K562 (cell line): ENCODE results near the gene PRUNE1. TPM values are rescaled to one million over a fixed set of nuclear protein-coding genes. Genes with fewer than 3 reads are reported as not detected.
A peak's percentile ranks its signal among the peaks of the same experiment; 100 is the strongest.

Experiments used
- BRD9 ChIP-seq: fragments of 450-650 bp; IDR thresholded peaks from 2 replicates; pipeline ENCODE4 v1.6.1; 2018; ENCODE audit warnings: low read depth; ENCODE audit not compliant: partially characterized antibody
- CXXC5 ChIP-seq: fragments of 250-450 bp; sonication (Bioruptor Pico); IDR thresholded peaks from 2 replicates; pipeline ENCODE4 v1.8.0; 2022; ENCODE audit warnings: inconsistent platforms, mild to moderate bottlenecking, moderate library complexity
- GATAD2A ChIP-seq: fragments of 450-650 bp; IDR thresholded peaks from 2 replicates; pipeline ENCODE4 v1.6.1; 2017
- HDGF ChIP-seq: fragments of 450-650 bp; IDR thresholded peaks from 2 replicates; pipeline ENCODE4 v1.6.1; 2016
- HOXB6 ChIP-seq: fragments of 250-450 bp; sonication (Bioruptor Pico); IDR thresholded peaks from 2 replicates; pipeline ENCODE4 v1.5.1; 2022; ENCODE audit warnings: mild to moderate bottlenecking, borderline replicate concordance
- KAT2B ChIP-seq: IDR thresholded peaks from one replicate; pipeline ENCODE4 v1.6.1; 2012; ENCODE audit warnings: low read depth, mild to moderate bottlenecking, control low read depth, inconsistent platforms, low read length, moderate library complexity
- NCOA6 ChIP-seq: fragments of 450-650 bp; IDR thresholded peaks from 2 replicates; pipeline ENCODE4 v1.6.1; 2017; ENCODE audit warnings: mild to moderate bottlenecking
- NR2C1 ChIP-seq, 2 experiments: fragments of 450-650 bp; IDR thresholded peaks; 2 replicates each; pipeline ENCODE4 v1.6.1; 2017; ENCODE audit warnings: mild to moderate bottlenecking in 2 of 2, antibody characterized with exemption in 1 of 2, inconsistent platforms in 1 of 2, missing compliant biosample characterization in 1 of 2, missing genetic modification characterization in 1 of 2
- RBM17 ChIP-seq: fragments of 200-400 bp; formaldehyde crosslinking; IDR thresholded peaks from 2 replicates; pipeline ENCODE4 v1.6.1; 2017; ENCODE audit warnings: low read depth, mild to moderate bottlenecking, low read length, borderline replicate concordance
- RBM25 ChIP-seq: fragments of 200-400 bp; formaldehyde crosslinking; IDR thresholded peaks from 2 replicates; pipeline ENCODE4 v1.6.1; 2018; ENCODE audit warnings: low read length, low read depth, moderate library complexity; ENCODE audit not compliant: severe bottlenecking
- SIX5 ChIP-seq, 2 experiments: IDR thresholded peaks; 2 replicates each; pipeline ENCODE4 v1.6.1; 2011; ENCODE audit warnings: low read length in 2 of 2, borderline replicate concordance in 1 of 2, low read depth in 1 of 2, mild to moderate bottlenecking in 1 of 2, moderate library complexity in 1 of 2; ENCODE audit not compliant: insufficient read depth in 1 of 2
- SMARCA5 ChIP-seq: fragments of 450-650 bp; IDR thresholded peaks from 2 replicates; pipeline ENCODE4 v1.6.1; 2016
- SOX6 ChIP-seq: fragments of 450-650 bp; IDR thresholded peaks from 2 replicates; pipeline ENCODE4 v1.6.1; 2014; ENCODE audit warnings: mild to moderate bottlenecking
- SRSF1 ChIP-seq: fragments of 200-400 bp; formaldehyde crosslinking; IDR thresholded peaks from 2 replicates; pipeline ENCODE4 v1.6.1; 2017; ENCODE audit warnings: mild to moderate bottlenecking, low read depth, low read length, moderate library complexity
- TAL1 ChIP-seq: fragments of 450-650 bp; IDR thresholded peaks from 2 replicates; pipeline ENCODE4 v1.6.1; 2016; ENCODE audit warnings: mild to moderate bottlenecking
- THAP12 ChIP-seq: fragments of 250-450 bp; sonication (Bioruptor Pico); IDR thresholded peaks from 2 replicates; pipeline ENCODE4 v1.9.0; 2021; ENCODE audit warnings: mild to moderate bottlenecking, inconsistent platforms
- TRIM24 ChIP-seq, 2 experiments: fragments of 450-650 bp; IDR thresholded peaks; 2 replicates each; pipeline ENCODE4 v1.6.1; 2016
- TRIM28 ChIP-seq: fragments of 450-650 bp; IDR thresholded peaks from 2 replicates; pipeline ENCODE4 v1.6.1; 2017
- USF2 ChIP-seq: sonication (generic); formaldehyde crosslinking; IDR thresholded peaks from 2 replicates; pipeline ENCODE4 v1.5.0; 2020; ENCODE audit warnings: missing genetic modification reagents
- VEZF1 ChIP-seq: fragments of 200-800 bp; sonication (Bioruptor generic); IDR thresholded peaks from 2 replicates; pipeline ENCODE4 v1.6.1; 2017; ENCODE audit warnings: missing genetic modification characterization, missing compliant biosample characterization
- YY1 ChIP-seq, 3 experiments: IDR thresholded peaks; 2 replicates each; pipeline ENCODE4 v1.6.1; 2011; ENCODE audit warnings: low read length in 2 of 3, mild to moderate bottlenecking in 2 of 3, moderate library complexity in 2 of 3, borderline replicate concordance in 1 of 3, control low read depth in 1 of 3, low read depth in 1 of 3; ENCODE audit not compliant: insufficient read depth in 3 of 3, insufficient replicate concordance in 2 of 3, control insufficient read depth in 1 of 3, insufficient read length in 1 of 3; ENCODE audit errors: extremely low read depth in 1 of 3
- ZNF445 ChIP-seq: fragments of 250-450 bp; sonication (Bioruptor Pico); IDR thresholded peaks from 2 replicates; pipeline ENCODE4 v1.4.0; 2020; ENCODE audit warnings: low read depth, mild to moderate bottlenecking, moderate library complexity
- polyA plus RNA-seq, 8 experiments: library from polyadenylated mRNA; depleted of rRNA in 4 of 8; stranded (reverse) in 5 of 8; unstranded in 3 of 8; fragments of >200 nt; fragmentation: Nextera tagmentation in 2 of 8; fragmentation: Illumina TruSeq in 1 of 8; extraction: Ambion mirVana in 2 of 8; extraction: Trizol in 1 of 8; gene quantifications; 2 replicates each; pipeline versions ENCODE4 v1.2.1 to v1.2.3, GENCODE V29; 2011 to 2014; ENCODE audit warnings: inconsistent platforms in 1 of 8, missing spikeins in 1 of 8
- total RNA-seq, 7 experiments: library from RNA; depleted of rRNA in 6 of 7; stranded (reverse); fragments of >200 nt in 6 of 7; fragmentation: Illumina TruSeq in 2 of 7; extraction: Trizol in 2 of 7; gene quantifications; 2 replicates each; pipeline versions ENCODE4 v1.2.1 to v1.2.3, GENCODE V29; 2011 to 2021; ENCODE audit warnings: low replicate concordance in 1 of 7

The PRUNE1 gene
- total and polyA plus RNA-seq, 9 of the 15 experiments (the other 6 are each of a cell fraction or from before 2014, with no cell fraction given): 16.7 to 48.3 (median 26.2) TPM

DNA sequence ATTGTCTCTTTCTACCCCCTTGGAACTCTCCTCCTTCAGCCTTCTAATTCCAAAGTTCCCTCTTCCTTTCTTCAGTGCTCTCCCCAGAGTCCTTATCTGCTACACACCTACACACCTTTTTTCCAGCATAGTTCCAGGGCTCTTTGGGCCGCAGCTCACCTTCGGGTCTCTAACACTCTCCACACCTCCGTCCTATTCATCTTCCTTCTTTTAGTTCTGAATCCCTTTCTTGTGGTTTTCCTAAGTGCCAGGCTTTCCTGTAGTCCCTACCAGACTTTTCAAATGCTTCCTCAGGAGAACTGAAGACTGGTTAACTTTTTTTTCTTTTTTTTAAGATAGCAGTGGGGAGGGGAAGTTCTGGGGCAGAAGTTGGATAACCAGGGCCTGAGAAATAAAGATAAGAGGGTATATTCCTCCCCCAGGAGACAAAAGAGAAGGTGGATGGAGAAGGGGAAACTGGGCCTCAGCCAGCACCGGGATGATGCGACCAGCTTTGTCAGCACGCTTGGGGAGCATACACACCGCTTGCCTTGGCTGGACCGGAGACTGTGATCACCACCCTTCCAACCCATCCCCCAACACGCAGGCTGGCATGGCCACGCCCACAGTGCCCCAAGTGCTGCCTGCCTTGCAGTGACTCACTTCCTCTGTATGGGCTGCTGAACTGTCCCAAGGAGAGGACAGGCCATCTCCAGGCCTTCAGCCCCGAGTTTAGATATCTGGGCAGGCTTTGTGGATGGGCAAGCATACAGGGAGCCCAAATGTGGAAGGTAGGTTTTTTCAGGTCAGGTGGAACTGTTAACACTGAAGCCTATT lies 31.2 kb upstream of the PRUNE1 start (continued):
- TF ChIP-seq ZNF445 (CRISPR knock-in tag) (no peak), BRD9 (peak; percentile 93), THAP12 (CRISPR knock-in tag) (peak; percentile 9; the same call in 1 of the 2 replicates), GATAD2A (peak; percentile 91), RBM25 (no peak), HOXB6 (CRISPR knock-in tag) (0 out of 2 replicates have a peak, but pooled peaks have one; percentile 48), TAL1 (peak; percentile 90), SRSF1 (no peak), SMARCA5 (no peak), RBM17 (no peak), VEZF1 (peak; percentile 93), TRIM28 (no peak), CXXC5 (CRISPR knock-in tag) (peak; percentile 62), HDGF (0 out of 2 replicates have a peak, but pooled peaks have one; percentile 52), SOX6 (peak; percentile 96), SIX5 (IDR thresholded peaks at IDR 0.05; ENCODE audit: borderline replicate concordance in 1 of 2, insufficient read depth in 1 of 2, low read depth in 1 of 2, low read length in 2 of 2) (no peak), KAT2B (no peak), TRIM24 (IDR thresholded peaks at IDR 0.05) (peak; percentile 65 to 80; a peak in 3 of 4 replicates), USF2 (CRISPR knock-in tag) (no peak), YY1 (IDR thresholded peaks at IDR 0.05; ENCODE audit: borderline replicate concordance in 1 of 3, control insufficient read depth in 1 of 3, extremely low read depth in 1 of 3, insufficient read depth in 3 of 3, insufficient read length in 1 of 3, insufficient replicate concordance in 2 of 3, low read depth in 1 of 3, low read length in 2 of 3) (peak in 1 of 3 experiments; percentile 8), NCOA6 (no peak), NR2C1 (IDR thresholded peaks at IDR 0.05) (0 out of 2 replicates have a peak, but pooled peaks have one; percentile 15), NR2C1 (tag; IDR thresholded peaks at IDR 0.05) (0 out of 2 replicates have a peak, but pooled peaks have one; percentile 24)
